ENCODE data around the gene ANKS1B. TPM values are rescaled to one million over a fixed set of nuclear protein-coding genes. Genes with fewer than 3 reads are reported as not detected.

Gene ANKS1B
- total RNA-seq, 4 donors from 2014 or later, result 14.0 to 38.4 (median 28.6) TPM

- H3K36me3 ChIP-seq, result no peaks in the 10 kb centered on the region
- no peak overlapping the region for H3K27ac ChIP-seq
- TF ChIP-seq POLR2A (IDR thresholded peaks at IDR 0.05) (no peak), EP300 (IDR thresholded peaks at IDR 0.05) (no peak), CTCF (IDR thresholded peaks at IDR 0.05) (no peak)
- peaks cover 0 to 44% (median 9%) of the 10 kb centered on the region in 4 donors for H3K9me3 ChIP-seq
- no peaks in the 10 kb centered on the region for H3K27me3 ChIP-seq
- no peak overlapping the region for H3K4me3 ChIP-seq
- 38 to 58% methylated on average over 4 to 7 of the region's 7 CpGs for WGBS, 2 donors
- no peaks in the 10 kb centered on the region for H3K4me1 ChIP-seq
- no peak for DNase-seq (ENCODE audit: low spot score in 2 of 2)
Observed at GRCh38 chr12:99619389-99620158, 365.2 kb downstream of the ANKS1B start.

- WGBS, 2 donors, result 86 to 91% methylated on average over 4 of the region's 4 CpGs
- Histone ChIP-seq H3K27me3 (no peaks in the 10 kb centered on the region), H3K9me3 (peaks cover 0 to 35% (median 5%) of the 10 kb centered on the region in 4 donors), H3K27ac (no peak overlapping the region), H3K36me3 (no peaks in the 10 kb centered on the region), H3K4me3 (no peak overlapping the region), H3K4me1 (no peaks in the 10 kb centered on the region)
- DNase-seq (ENCODE audit: low spot score in 2 of 2), result no peak
- no peak for TF ChIP-seq EP300 (IDR thresholded peaks at IDR 0.05)
- no peak for TF ChIP-seq CTCF (IDR thresholded peaks at IDR 0.05)
- TF ChIP-seq POLR2A (IDR thresholded peaks at IDR 0.05), result no peak
Observed at GRCh38 chr12:99618657-99619056, 366.1 kb downstream of the ANKS1B start.

- Histone ChIP-seq H3K27me3 (no peaks in the 10 kb centered on the region), H3K4me1 (no peaks in the 10 kb centered on the region), H3K9me3 (no peaks in the 10 kb centered on the region), H3K27ac (no peak overlapping the region), H3K4me3 (no peak overlapping the region), H3K36me3 (no peaks in the 10 kb centered on the region)
- no peak for TF ChIP-seq CTCF (IDR thresholded peaks at IDR 0.05)
- TF ChIP-seq EP300 (IDR thresholded peaks at IDR 0.05), result no peak
- TF ChIP-seq POLR2A (IDR thresholded peaks at IDR 0.05), result no peak
- DNase-seq (ENCODE audit: low spot score in 2 of 2), result no peak
- 55 to 60% methylated on average over 3 of the region's 3 CpGs for WGBS, 2 donors
Observed at GRCh38 chr12:99611599-99611998, 373.1 kb downstream of the ANKS1B start.

- Histone ChIP-seq H3K4me3 (no peak overlapping the region), H3K36me3 (no peaks in the 10 kb centered on the region), H3K4me1 (no peaks in the 10 kb centered on the region), H3K27me3 (no peaks in the 10 kb centered on the region), H3K27ac (no peak overlapping the region), H3K9me3 (no peaks in the 10 kb centered on the region)
- TF ChIP-seq CTCF (IDR thresholded peaks at IDR 0.05) (no peak), EP300 (IDR thresholded peaks at IDR 0.05) (no peak), POLR2A (IDR thresholded peaks at IDR 0.05) (no peak)
- 60 to 63% methylated on average over 3 of the region's 3 CpGs for WGBS, 2 donors
- DNase-seq (ENCODE audit: low spot score in 2 of 2), result no peak
Observed at GRCh38 chr12:99611117-99611516, 373.6 kb downstream of the ANKS1B start.

GRCh38 chr12:99609455-99610181 lies 375.1 kb downstream of the ANKS1B start:
- 63% methylated on average over 7 of the region's 7 CpGs for WGBS, 2 donors
- H3K36me3 ChIP-seq, result no peaks in the 10 kb centered on the region
- no peaks in the 10 kb centered on the region for H3K4me1 ChIP-seq
- no peak overlapping the region for H3K4me3 ChIP-seq
- H3K27ac ChIP-seq, result no peak overlapping the region
- no peaks in the 10 kb centered on the region for H3K27me3 ChIP-seq
- H3K9me3 ChIP-seq, result no peaks in the 10 kb centered on the region
- no peak for DNase-seq (ENCODE audit: low spot score in 2 of 2)
- TF ChIP-seq CTCF (IDR thresholded peaks at IDR 0.05), result no peak
- no peak for TF ChIP-seq EP300 (IDR thresholded peaks at IDR 0.05)
- no peak for TF ChIP-seq POLR2A (IDR thresholded peaks at IDR 0.05)
